Thymus (tissue), 11 donors: ENCODE measurements around the gene PDGFB. TPM values are rescaled to one million over a fixed set of nuclear protein-coding genes. Genes with fewer than 3 reads are reported as not detected.
A peak's percentile ranks its signal among the peaks of the same experiment; 100 is the strongest.

Source experiments
- DNase-seq, 9 donors: peaks; one replicate each; pipeline ENCODE4 v3.0.0-alpha.2; 2013; ENCODE audit warnings: low spot score in 9 of 9, low read depth in 6 of 9, missing footprints in 1 of 9
- H3K27ac ChIP-seq, 2 donors: one replicate each; pipeline ENCODE4 v1.5.1; 2013; ENCODE audit warnings: control low read depth in 1 of 2, low read depth in 1 of 2, low read length in 1 of 2, mild to moderate bottlenecking in 1 of 2, moderate library complexity in 1 of 2
- H3K27me3 ChIP-seq, 2 donors: one replicate each; pipeline ENCODE4 v1.5.1; 2013; ENCODE audit warnings: low read length in 1 of 2; ENCODE audit not compliant: control insufficient read depth in 2 of 2, insufficient read depth in 1 of 2
- H3K36me3 ChIP-seq, 2 donors: one replicate each; pipeline ENCODE4 v1.5.1; 2013; ENCODE audit warnings: low read length in 1 of 2, mild to moderate bottlenecking in 1 of 2, moderate library complexity in 1 of 2; ENCODE audit not compliant: control insufficient read depth in 2 of 2, insufficient read depth in 2 of 2
- H3K4me1 ChIP-seq, 2 donors: one replicate each; pipeline ENCODE4 v1.5.1; 2013; ENCODE audit warnings: low read length in 2 of 2; ENCODE audit not compliant: control insufficient read depth in 2 of 2, insufficient read depth in 2 of 2
- H3K4me3 ChIP-seq, 2 donors: one replicate each; pipeline ENCODE4 v1.5.1; 2013; ENCODE audit warnings: low read length in 2 of 2, control low read depth in 1 of 2, mild to moderate bottlenecking in 1 of 2
- H3K9me3 ChIP-seq, 2 donors: one replicate each; pipeline ENCODE4 v1.5.1; 2013; ENCODE audit warnings: low read length in 1 of 2, mild to moderate bottlenecking in 1 of 2; ENCODE audit not compliant: control insufficient read depth in 2 of 2, insufficient read depth in 1 of 2
- WGBS: extraction: QIAGEN DNeasy Blood & Tissue Kit; methylation state at CpG from one replicate; pipeline ENCODE4 v1.1.7; 2013; 5-methylcytosine and 5-hydroxymethylcytosine counted together
- polyA plus RNA-seq: library from polyadenylated mRNA; stranded (reverse); fragments of 200-250 nt; gene quantifications from one replicate; pipeline ENCODE4 v1.2.3, GENCODE V29; 2013
- total RNA-seq: library from RNA; stranded (reverse); fragments of 120-200 nt; gene quantifications from one replicate; pipeline ENCODE4 v1.2.4, GENCODE V29; 2013
- donor health status: healthy.

Gene PDGFB
- total and polyA plus RNA-seq, 2 donors, result 1.6 to 4.3 TPM

DNA sequence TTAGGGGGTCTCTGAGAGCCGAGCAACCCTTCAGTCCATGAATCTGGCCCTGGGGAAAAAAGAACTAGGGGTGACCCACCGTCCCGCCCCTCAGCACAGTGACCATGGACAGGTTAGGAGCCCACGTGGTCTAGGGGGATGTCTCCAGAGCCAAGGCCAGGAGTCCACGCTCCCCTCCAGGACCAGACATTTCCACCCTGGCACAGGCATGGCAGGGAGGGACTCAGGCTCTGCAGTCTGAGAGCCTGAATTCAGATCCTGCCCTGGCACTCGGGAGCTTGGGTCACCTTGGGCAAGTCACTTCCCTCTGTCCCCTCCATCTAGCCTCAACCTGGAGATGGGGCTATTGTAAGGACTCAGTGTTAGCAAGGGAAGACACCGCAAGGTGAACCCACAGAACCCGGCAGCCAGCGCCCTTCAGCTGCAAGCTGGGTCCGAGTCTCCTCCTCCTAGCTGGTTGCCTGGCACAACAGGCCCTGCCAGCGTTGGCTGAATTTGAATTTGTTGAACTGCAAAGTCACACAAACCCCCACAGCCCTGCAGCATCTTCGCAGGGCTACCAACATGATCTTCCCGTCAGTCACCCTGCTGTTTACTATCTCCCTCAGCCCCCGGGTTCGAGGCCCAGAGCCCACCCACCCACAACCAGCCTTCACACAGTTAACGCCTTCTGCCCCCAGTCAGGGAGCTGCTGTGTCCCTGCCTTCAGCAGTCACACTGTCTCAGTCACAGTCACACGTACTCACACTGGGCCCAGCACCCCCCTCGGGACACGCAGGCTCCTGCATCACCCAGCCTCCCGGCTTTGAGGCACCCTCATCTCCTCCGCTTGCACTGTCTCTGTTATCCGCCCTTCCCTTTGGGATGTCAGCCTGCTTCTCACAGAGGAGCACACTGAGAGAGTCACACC, 603 bp upstream of the PDGFB start:
- 46% methylated on average over 22 of the region's 22 CpGs for WGBS
- Histone ChIP-seq H3K9me3 (peaks cover 0 to 11% of the 10 kb centered on the region in 2 donors), H3K4me1 (peaks cover 0 to 27% of the 10 kb centered on the region in 2 donors), H3K27ac (no peak overlapping the region), H3K4me3 (no peak overlapping the region), H3K36me3 (no peaks in the 10 kb centered on the region), H3K27me3 (peaks cover 52 to 93% of the 10 kb centered on the region in 2 donors)
- no peak for DNase-seq

DNA sequence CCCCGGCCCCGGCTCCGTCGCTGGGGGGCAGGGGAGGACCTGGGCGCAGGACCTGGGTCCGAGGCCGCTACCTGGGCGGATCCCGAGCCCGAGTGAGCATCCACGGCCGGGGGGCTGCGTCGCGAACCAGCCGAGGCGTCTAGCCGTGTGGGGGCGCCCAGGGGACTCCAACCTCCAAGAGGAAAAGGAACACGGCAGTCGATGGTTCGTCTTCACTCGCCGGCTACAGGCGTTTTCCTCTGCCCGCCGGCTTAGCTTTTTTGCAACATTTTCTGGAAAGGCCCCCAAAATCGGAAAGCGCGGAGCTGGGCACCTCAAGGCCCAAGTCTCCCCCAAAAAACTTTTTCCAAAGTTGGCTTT, 666 bp downstream of the PDGFB start:
- Histone ChIP-seq H3K36me3 (no peaks in the 10 kb centered on the region), H3K27me3 (peaks cover 56 to 93% of the 10 kb centered on the region in 2 donors), H3K9me3 (peaks cover 0 to 11% of the 10 kb centered on the region in 2 donors), H3K4me1 (peaks cover 0 to 37% of the 10 kb centered on the region in 2 donors), H3K4me3 (peak overlapping the region; percentile 10 to 34), H3K27ac (no peak overlapping the region)
- 2% methylated on average over 30 of the region's 30 CpGs for WGBS
- DNase-seq, result peak in 1 of 9 donors; percentile 23

DNA sequence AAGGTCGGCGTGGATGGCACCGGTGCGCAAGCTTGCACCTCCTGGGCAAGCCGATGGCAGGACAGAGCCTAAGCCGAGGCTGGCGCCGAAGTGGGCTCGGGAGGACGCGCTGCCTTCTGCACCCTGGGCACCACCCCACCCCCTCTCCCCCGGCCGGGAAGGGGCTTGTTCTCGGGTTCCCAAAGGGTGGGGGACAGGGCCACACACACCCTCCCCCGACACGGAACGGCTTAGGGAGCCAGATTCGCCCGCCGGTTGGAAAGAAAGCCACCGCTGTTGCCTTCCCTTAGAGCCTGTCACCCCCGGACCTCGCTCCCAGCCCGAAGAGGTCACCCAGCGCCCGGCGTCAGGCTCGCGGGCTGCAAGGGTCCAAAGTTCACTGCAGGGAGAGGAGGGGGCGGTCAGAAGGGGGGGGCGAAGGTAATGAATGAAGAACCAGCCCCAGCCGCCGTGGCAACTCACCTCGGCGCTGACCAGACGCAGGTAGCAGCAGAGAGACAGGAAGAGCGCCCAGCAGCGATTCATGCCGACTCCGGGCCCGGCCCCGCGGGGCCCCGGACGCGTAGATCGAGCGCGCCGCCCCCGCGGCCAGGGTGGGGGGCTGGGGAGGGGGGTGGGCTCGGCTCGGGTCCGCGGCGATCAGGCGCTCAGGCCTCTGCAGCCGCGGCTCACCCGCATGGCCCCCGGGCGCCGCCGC, 1.2 kb downstream of the PDGFB start:
- 3% methylated on average over 65 of the region's 65 CpGs for WGBS
- Histone ChIP-seq H3K27me3 (peaks cover 59 to 93% of the 10 kb centered on the region in 2 donors), H3K27ac (no peak overlapping the region), H3K4me3 (peak overlapping the region; percentile 27 to 34), H3K9me3 (peaks cover 0 to 11% of the 10 kb centered on the region in 2 donors), H3K4me1 (peaks cover 0 to 37% of the 10 kb centered on the region in 2 donors), H3K36me3 (no peaks in the 10 kb centered on the region)
- peak in 1 of 9 donors; percentile 21 for DNase-seq

DNA sequence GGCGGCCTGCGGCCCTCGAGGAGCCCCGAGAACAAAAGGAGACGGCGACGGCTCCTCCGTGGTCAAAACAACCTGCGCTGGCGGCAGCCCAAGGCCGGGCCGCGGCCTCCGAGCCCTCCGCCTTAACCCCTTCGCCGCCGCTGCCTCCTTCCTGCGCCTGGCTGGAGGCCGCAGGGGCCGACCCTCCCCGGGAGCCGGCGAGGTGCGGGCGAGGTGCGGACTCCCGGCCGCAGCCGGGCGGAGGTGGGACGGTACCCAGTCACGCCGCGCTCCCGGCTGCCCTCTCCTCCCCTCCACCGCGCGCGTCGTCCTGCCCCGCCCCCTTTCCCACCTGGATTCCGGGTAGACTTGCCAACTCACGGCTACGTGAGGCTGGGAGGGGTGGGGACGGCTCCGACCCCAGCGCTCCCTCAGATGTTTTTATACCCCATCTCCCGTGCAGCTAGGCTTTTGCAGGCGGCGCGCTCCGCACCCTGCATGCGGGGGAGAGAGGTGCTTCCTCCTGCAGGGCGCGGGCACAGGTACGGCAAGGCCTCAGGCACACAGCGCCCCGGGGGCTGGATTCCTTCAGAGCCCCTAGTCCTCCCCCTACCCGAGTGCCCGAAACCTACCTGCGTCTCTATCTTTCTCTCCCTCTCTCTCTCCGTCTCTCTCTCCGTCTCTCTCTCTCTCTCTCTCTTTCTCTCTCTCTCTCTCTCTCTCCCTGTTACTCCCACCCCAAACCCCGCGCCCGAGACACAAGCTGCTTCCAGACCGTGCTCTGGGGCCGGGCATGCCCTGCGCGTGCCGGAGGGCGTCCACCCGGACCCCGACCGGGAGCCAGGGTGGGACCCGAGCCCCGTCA, 2.0 kb downstream of the PDGFB start:
- peak in 1 of 9 donors; percentile 32 for DNase-seq
- WGBS, result 3% methylated on average over 78 of the region's 78 CpGs
- Histone ChIP-seq H3K9me3 (peaks cover 0 to 11% of the 10 kb centered on the region in 2 donors), H3K27ac (no peak overlapping the region), H3K36me3 (no peaks in the 10 kb centered on the region), H3K4me3 (peak overlapping the region; percentile 27 to 41), H3K4me1 (peaks cover 0 to 37% of the 10 kb centered on the region in 2 donors), H3K27me3 (peaks cover 66 to 95% of the 10 kb centered on the region in 2 donors)

DNA sequence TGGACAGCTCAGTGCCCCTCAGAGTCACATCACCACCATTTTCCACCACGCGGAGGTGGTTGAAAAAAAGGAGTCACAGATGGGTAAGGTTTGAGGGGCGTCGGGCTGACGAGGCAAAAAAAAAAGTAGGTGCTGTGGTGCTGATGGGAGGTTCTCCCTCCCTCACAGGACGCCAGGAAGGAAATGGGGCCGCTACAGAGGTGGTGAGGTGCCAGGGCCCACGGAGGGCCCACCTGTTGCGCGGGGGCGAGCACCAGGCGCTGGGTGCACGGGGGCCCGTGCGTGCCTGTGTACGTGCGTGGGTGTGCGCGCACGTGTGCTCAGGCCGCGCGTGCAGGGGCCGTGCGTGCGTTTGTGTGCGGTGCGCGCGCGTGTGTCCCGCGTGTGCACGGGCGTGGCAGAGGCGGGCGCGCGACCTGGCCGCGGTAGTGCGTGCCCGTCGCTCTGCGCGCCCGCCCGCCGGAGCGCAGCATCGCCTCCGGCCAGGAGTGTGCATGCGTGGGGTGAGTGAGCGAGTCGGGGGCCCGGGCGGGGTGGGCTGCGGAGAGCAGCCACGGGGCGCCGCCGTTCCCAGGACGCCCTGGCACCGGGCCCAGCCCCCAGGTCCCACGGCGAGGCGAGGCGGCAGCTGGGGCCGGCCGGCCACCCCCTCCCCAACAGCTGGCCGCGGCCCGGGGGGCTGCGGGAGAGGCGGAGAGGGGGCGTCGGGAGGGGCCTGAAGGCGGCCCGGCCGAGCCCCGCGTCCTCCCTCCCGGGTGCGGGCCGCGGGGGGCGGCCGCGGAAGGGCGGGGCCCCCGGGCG, 2.8 kb downstream of the PDGFB start:
- Histone ChIP-seq H3K27ac (no peak overlapping the region), H3K9me3 (peaks cover 0 to 11% of the 10 kb centered on the region in 2 donors), H3K4me1 (peaks cover 0 to 45% of the 10 kb centered on the region in 2 donors), H3K27me3 (peaks cover 69 to 97% of the 10 kb centered on the region in 2 donors), H3K36me3 (no peaks in the 10 kb centered on the region), H3K4me3 (peak overlapping the region in 1 of 2 donors; percentile 41)
- WGBS, result 2% methylated on average over 92 of the region's 92 CpGs
- DNase-seq, result peak in 4 of 9 donors; percentile 45 to 76 (median 56)

DNA sequence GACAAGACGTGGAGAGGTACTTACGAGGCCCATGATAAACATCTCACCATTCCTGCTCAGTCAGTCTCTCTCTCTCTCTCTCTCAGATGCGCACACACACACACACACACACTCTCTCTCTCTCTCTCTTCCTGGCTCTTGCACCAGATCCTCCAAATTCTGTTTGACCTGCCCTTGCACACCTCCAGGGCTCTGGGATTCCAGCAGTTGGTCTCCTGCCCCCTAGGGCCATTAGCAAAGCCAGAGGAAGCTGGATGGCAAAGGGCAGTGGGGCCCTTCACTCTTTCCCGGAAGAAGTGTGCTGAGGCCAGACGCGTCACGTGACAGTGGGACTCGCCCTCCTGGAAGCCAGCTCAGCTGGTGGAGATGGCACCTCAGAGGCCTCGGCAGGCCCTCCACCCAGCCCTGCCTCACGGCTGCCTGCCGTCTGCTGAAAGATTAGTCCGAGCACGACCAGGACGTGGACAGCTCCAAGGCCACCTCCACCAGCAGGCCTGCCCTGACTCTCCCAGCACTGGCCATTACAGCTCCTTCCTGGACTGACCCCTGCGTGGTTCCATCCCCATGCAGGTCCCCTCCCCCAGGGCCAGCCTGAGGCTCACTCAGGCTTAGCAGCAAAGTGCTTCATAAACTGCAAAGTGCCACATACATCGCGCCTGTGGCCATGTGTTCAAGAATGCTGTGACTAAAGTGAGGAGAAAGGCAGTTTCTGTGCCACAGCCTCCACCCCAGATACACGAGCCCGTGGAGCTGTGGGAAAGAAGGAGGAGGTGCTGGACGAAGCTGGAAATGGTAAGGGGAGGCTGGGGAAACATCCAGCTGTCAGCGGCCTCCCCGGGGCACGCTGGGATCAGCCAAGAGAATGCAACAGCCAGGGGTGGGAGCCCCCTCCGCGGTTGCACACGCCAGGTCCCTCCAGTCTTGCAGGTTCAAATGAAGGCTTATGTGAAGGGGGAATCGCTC, 3.7 kb downstream of the PDGFB start:
- H3K36me3 ChIP-seq, result no peaks in the 10 kb centered on the region
- peak overlapping the region in 1 of 2 donors; percentile 5 for H3K4me3 ChIP-seq
- H3K27me3 ChIP-seq, result peaks cover 72 to 97% of the 10 kb centered on the region in 2 donors
- peak overlapping the region; percentile 46 to 53 for H3K27ac ChIP-seq
- DNase-seq, result peak in 3 of 9 donors; percentile 29 to 60 (median 33)
- peaks cover 0 to 16% of the 10 kb centered on the region in 2 donors for H3K9me3 ChIP-seq
- peaks cover 5 to 54% of the 10 kb centered on the region in 2 donors for H3K4me1 ChIP-seq
- 14% methylated on average over 27 of the region's 27 CpGs for WGBS

DNA sequence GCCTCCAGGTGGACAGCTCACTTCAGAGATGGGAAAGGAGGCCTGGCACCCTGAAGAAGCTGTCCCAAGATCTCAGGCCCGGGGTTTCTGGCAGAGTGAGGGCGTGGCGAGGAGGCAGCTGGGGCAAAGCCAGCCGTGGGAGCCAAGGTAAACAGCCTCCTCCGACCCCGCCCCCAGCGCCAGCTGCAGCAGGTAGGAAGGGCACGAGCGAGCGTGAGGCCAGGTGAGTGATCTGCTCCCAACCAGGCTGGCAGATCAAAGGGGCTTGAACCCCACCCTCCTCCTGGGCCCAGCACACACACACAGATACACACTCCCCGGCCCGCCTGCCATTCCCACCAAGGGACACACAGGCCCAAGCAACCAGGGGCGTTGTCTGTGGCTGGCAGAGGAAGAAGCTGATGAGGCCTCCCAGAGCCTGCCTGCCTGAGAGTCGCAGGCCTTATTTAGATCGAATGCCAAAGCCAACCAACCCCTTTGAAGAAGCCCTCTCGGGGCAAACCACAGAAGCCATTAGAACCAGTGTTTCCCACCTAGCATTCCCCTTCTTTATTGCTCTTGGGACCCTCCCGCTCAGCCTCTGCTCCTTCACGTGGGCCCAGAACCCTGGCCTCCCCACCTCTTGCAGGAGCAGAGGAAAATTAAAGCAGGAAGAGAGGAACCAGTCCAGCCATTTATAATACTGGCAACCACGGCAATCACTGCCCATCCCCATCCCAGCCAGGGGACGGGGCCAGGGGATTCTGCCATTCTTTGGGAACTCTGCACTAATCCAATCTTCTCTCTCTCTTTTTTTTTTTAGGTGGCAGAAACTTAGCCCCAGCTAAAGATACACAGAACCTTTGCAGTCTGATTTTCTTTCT, 5.0 kb downstream of the PDGFB start:
- no peak overlapping the region for H3K27ac ChIP-seq
- H3K4me3 ChIP-seq, result no peak overlapping the region
- 55% methylated on average over 20 of the region's 20 CpGs for WGBS
- H3K9me3 ChIP-seq, result peaks cover 0 to 24% of the 10 kb centered on the region in 2 donors
- H3K4me1 ChIP-seq, result peaks cover 5 to 64% of the 10 kb centered on the region in 2 donors
- DNase-seq, result peak in 1 of 9 donors; percentile 25
- H3K27me3 ChIP-seq, result peaks cover 75 to 97% of the 10 kb centered on the region in 2 donors
- H3K36me3 ChIP-seq, result no peaks in the 10 kb centered on the region
